CD8-positive, alpha-beta memory T cell (primary cell): ENCODE data around the gene PRICKLE2. TPM values are rescaled to one million over a fixed set of nuclear protein-coding genes. Genes with fewer than 3 reads are reported as not detected.

Experiments
- CTCF ChIA-PET: fragments of 350-600 bp; sonication (Branson Sonifier 250); formaldehyde crosslinking; loops from one replicate; lab custom pipeline; 2021; ENCODE audit warnings: antibody characterized with exemption; lab: Charles Lee
- POLR2A ChIA-PET: fragments of 350-600 bp; sonication (Branson Sonifier 250); formaldehyde crosslinking; loops from one replicate; lab custom pipeline; 2021; ENCODE audit warnings: antibody characterized with exemption; lab: Charles Lee
- DNase-seq, 5 donors: peaks; one replicate each; pipeline versions ENCODE4 v3.0.0 to v3.0.0-alpha.2; 2020 to 2022; ENCODE audit warnings: mixed read lengths in 1 of 5
- H3K27ac ChIP-seq: one replicate; pipeline ENCODE4 v1.7.0; 2013; ENCODE audit warnings: low read depth, mild to moderate bottlenecking, low read length, moderate library complexity
- H3K27me3 ChIP-seq: 2 replicates; pipeline ENCODE4 v1.7.0; 2013; ENCODE audit warnings: low read length, mild to moderate bottlenecking; ENCODE audit not compliant: insufficient read depth, poor library complexity, severe bottlenecking
- H3K36me3 ChIP-seq: 2 replicates; pipeline ENCODE4 v1.7.0; 2013; ENCODE audit warnings: mild to moderate bottlenecking, low read length, moderate library complexity; ENCODE audit not compliant: insufficient read depth
- H3K4me1 ChIP-seq: 2 replicates; pipeline ENCODE4 v1.7.0; 2013; ENCODE audit warnings: mild to moderate bottlenecking, low read length, moderate library complexity; ENCODE audit not compliant: insufficient read depth
- H3K4me3 ChIP-seq: 2 replicates; pipeline ENCODE4 v1.7.0; 2013; ENCODE audit warnings: mild to moderate bottlenecking, low read length
- H3K9me3 ChIP-seq: 2 replicates; pipeline ENCODE4 v1.7.0; 2013; ENCODE audit warnings: mild to moderate bottlenecking, low read length
- H3K27ac Mint-ChIP-seq, 8 donors: one replicate each; pipeline ENCODE4 v1.8.0; 2020 to 2021; ENCODE audit warnings: mixed read lengths in 8 of 8, mild to moderate bottlenecking in 6 of 8, inconsistent platforms in 3 of 8, moderate library complexity in 3 of 8
- H3K27me3 Mint-ChIP-seq, 2 donors: one replicate each; pipeline ENCODE4 v1.8.0; 2020 to 2021; ENCODE audit warnings: mixed read lengths in 2 of 2, mild to moderate bottlenecking in 1 of 2, moderate library complexity in 1 of 2
- H3K36me3 Mint-ChIP-seq, 3 donors: one replicate each; pipeline ENCODE4 v1.8.0; 2020 to 2021; ENCODE audit warnings: mixed read lengths in 3 of 3, inconsistent platforms in 1 of 3, mild to moderate bottlenecking in 1 of 3
- H3K4me1 Mint-ChIP-seq, 3 donors: one replicate each; pipeline ENCODE4 v1.8.0; 2020 to 2021; ENCODE audit warnings: mixed read lengths in 3 of 3, inconsistent platforms in 1 of 3, mild to moderate bottlenecking in 1 of 3
- H3K4me3 Mint-ChIP-seq, 7 donors: one replicate each; pipeline ENCODE4 v1.8.0; 2020 to 2021; ENCODE audit warnings: mixed read lengths in 7 of 7, mild to moderate bottlenecking in 6 of 7, moderate library complexity in 4 of 7, inconsistent platforms in 2 of 7
- H3K9me3 Mint-ChIP-seq, 5 donors: one replicate each; pipeline ENCODE4 v1.8.0; 2020 to 2022; ENCODE audit warnings: mixed read lengths in 5 of 5, mild to moderate bottlenecking in 3 of 5, moderate library complexity in 2 of 5, inconsistent platforms in 1 of 5
- polyA plus RNA-seq: library from polyadenylated mRNA; unstranded; fragments of 300-500 nt; fragmentation: Illumina TruSeq; gene quantifications from one replicate; pipeline ENCODE4 v1.2.3, GENCODE V29; 2021
- total RNA-seq, 2 experiments: library from RNA; stranded (reverse); gene quantifications; one replicate each; pipeline ENCODE4 v1.2.3, GENCODE V29; 2021

Gene PRICKLE2
- total and polyA plus RNA-seq, 3 experiments from 2014 or later: not detected

- H3K27me3 Mint-ChIP-seq: peaks cover 0 to 3% of the 10 kb centered on the region in 2 donors
- no peak overlapping the region for H3K4me3 Mint-ChIP-seq
These were observed 104.4 kb downstream of the PRICKLE2 start for GRCh38 chr3:64120876-64121275.

GRCh38 chr3:64117483-64117882 lies 107.8 kb downstream of the PRICKLE2 start:
- Mint-ChIP-seq H3K27me3 (peaks cover 0 to 4% of the 10 kb centered on the region in 2 donors), H3K4me3 (no peak overlapping the region), H3K27ac (no peak overlapping the region), H3K4me1 (no peaks in the 10 kb centered on the region), H3K36me3 (peaks cover 0 to 1% (median 0%) of the 10 kb centered on the region in 3 donors), H3K9me3 (peaks cover 3 to 18% (median 12%) of the 10 kb centered on the region in 5 donors)
- no peaks in the 10 kb centered on the region for H3K36me3 ChIP-seq
- H3K4me1 ChIP-seq: no peaks in the 10 kb centered on the region
- ChIA-PET POLR2A (no interaction called here), CTCF (no interaction called here)
- no peaks in the 10 kb centered on the region for H3K27me3 ChIP-seq
- no peaks in the 10 kb centered on the region for H3K9me3 ChIP-seq
- no peak for DNase-seq
- H3K4me3 ChIP-seq: no peak overlapping the region
- no peak overlapping the region for H3K27ac ChIP-seq

More at GRCh38 chr3:64120876-64121275, 104.4 kb downstream of the PRICKLE2 start:
- POLR2A ChIA-PET: no interaction called here
- Histone ChIP-seq H3K27ac (no peak overlapping the region), H3K4me1 (no peaks in the 10 kb centered on the region), H3K36me3 (no peaks in the 10 kb centered on the region), H3K4me3 (no peak overlapping the region), H3K27me3 (no peaks in the 10 kb centered on the region), H3K9me3 (no peaks in the 10 kb centered on the region)
- Mint-ChIP-seq H3K9me3 (peaks cover 0 to 6% (median 5%) of the 10 kb centered on the region in 5 donors), H3K36me3 (no peaks in the 10 kb centered on the region), H3K27ac (no peak overlapping the region), H3K4me1 (no peaks in the 10 kb centered on the region)
- no peak for DNase-seq
- CTCF ChIA-PET: no interaction called here

DNA sequence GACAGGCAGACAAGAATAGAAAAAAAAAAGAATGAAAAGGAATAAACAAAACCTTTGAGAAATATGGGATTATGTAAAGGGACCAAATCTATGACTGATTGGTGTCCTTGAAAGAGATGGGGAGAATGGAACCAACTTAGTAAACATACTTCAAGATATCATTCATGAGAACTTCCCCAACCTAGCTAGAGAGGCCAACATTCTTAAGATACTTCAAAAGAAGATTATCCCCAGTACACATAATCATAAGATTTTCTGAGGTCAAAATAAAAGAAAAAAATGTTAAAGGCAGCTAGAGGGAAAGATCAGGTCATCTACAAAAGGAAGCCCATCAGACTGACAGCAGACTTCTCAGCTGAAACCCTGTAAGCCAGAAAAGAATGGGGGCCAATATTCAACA lies 110.6 kb downstream of the PRICKLE2 start:
- Mint-ChIP-seq H3K36me3 (peaks cover 0 to 1% (median 0%) of the 10 kb centered on the region in 3 donors), H3K27me3 (peaks cover 2 to 18% of the 10 kb centered on the region in 2 donors), H3K4me1 (no peaks in the 10 kb centered on the region), H3K4me3 (no peak overlapping the region), H3K27ac (no peak overlapping the region), H3K9me3 (peaks cover 3 to 21% (median 14%) of the 10 kb centered on the region in 5 donors)
- no peak overlapping the region for H3K4me3 ChIP-seq
- no peaks in the 10 kb centered on the region for H3K36me3 ChIP-seq
- H3K27me3 ChIP-seq: no peaks in the 10 kb centered on the region
- no peaks in the 10 kb centered on the region for H3K4me1 ChIP-seq
- POLR2A ChIA-PET: no interaction called here
- H3K27ac ChIP-seq: no peak overlapping the region
- DNase-seq: no peak
- CTCF ChIA-PET: no interaction called here
- H3K9me3 ChIP-seq: no peaks in the 10 kb centered on the region

- Histone ChIP-seq H3K27ac (no peak overlapping the region), H3K36me3 (no peaks in the 10 kb centered on the region), H3K4me1 (no peaks in the 10 kb centered on the region), H3K27me3 (no peaks in the 10 kb centered on the region), H3K9me3 (no peaks in the 10 kb centered on the region), H3K4me3 (no peak overlapping the region)
- Mint-ChIP-seq H3K27me3 (peaks cover 3 to 18% of the 10 kb centered on the region in 2 donors), H3K4me3 (no peak overlapping the region), H3K4me1 (no peaks in the 10 kb centered on the region), H3K36me3 (peaks cover 0 to 1% (median 0%) of the 10 kb centered on the region in 3 donors), H3K9me3 (peaks cover 3 to 21% (median 10%) of the 10 kb centered on the region in 5 donors), H3K27ac (peak overlapping the region in 1 of 8 donors; percentile 5)
- ChIA-PET POLR2A (no interaction called here), CTCF (no interaction called here)
- DNase-seq: no peak
These were observed 113.4 kb downstream of the PRICKLE2 start for GRCh38 chr3:64111872-64112271.

DNA sequence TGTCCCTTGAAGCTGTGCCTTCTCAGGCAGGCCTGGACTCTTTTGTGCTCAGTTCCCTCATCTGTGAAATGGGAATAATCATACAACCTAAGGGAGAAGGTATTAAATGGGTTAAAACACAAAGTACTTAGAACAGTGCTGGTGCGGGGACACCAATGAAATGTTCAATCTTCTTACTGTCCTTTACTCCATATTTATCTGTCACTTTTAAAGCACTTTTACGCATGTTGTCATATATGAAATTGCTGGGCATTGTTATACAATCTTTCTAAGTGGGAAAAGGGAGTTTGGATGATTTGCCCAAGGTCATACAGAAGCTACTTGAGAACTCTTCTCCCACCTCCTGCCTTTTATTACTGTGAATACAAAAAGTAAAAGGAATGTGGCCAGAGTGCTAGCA lies 114.2 kb downstream of the PRICKLE2 start:
- peaks cover 0 to 1% (median 0%) of the 10 kb centered on the region in 3 donors for H3K36me3 Mint-ChIP-seq
- no peak for DNase-seq
- no peak overlapping the region for H3K27ac Mint-ChIP-seq
- H3K9me3 ChIP-seq: no peaks in the 10 kb centered on the region
- no peaks in the 10 kb centered on the region for H3K36me3 ChIP-seq
- H3K4me1 Mint-ChIP-seq: no peaks in the 10 kb centered on the region
- H3K27me3 ChIP-seq: no peaks in the 10 kb centered on the region
- CTCF ChIA-PET: no interaction called here
- POLR2A ChIA-PET: no interaction called here
- no peak overlapping the region for H3K4me3 ChIP-seq
- H3K27me3 Mint-ChIP-seq: peaks cover 3 to 24% of the 10 kb centered on the region in 2 donors
- no peak overlapping the region for H3K4me3 Mint-ChIP-seq
- no peaks in the 10 kb centered on the region for H3K4me1 ChIP-seq
- H3K27ac ChIP-seq: no peak overlapping the region
- peaks cover 3 to 17% (median 10%) of the 10 kb centered on the region in 5 donors for H3K9me3 Mint-ChIP-seq

DNA sequence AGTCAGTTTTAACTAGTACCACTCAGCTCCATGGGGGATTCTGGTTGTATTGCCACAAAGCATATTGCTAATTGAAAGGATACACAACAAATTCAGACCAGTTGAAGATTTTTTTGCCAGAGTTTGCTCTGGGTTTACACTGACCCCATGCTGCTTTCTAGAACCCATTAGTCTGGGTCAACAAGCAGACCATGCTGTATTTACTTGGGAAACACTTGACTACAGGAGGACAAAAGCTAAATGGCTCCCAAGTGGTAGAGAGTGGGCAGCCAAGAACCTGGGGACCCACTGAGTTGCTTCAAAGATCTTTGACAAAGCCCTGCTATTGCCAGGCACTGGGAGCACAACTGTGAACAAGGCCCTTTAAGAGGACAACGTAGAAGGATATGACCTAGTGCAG lies 115.2 kb downstream of the PRICKLE2 start:
- Histone ChIP-seq H3K9me3 (no peaks in the 10 kb centered on the region), H3K27me3 (no peaks in the 10 kb centered on the region), H3K4me3 (no peak overlapping the region), H3K4me1 (no peaks in the 10 kb centered on the region), H3K27ac (no peak overlapping the region), H3K36me3 (no peaks in the 10 kb centered on the region)
- ChIA-PET POLR2A (no interaction called here), CTCF (no interaction called here)
- Mint-ChIP-seq H3K4me3 (no peak overlapping the region), H3K4me1 (no peaks in the 10 kb centered on the region), H3K27ac (no peak overlapping the region), H3K9me3 (peaks cover 0 to 14% (median 7%) of the 10 kb centered on the region in 5 donors), H3K27me3 (peaks cover 3 to 24% of the 10 kb centered on the region in 2 donors), H3K36me3 (peaks cover 0 to 1% (median 0%) of the 10 kb centered on the region in 3 donors)
- DNase-seq: no peak

DNA sequence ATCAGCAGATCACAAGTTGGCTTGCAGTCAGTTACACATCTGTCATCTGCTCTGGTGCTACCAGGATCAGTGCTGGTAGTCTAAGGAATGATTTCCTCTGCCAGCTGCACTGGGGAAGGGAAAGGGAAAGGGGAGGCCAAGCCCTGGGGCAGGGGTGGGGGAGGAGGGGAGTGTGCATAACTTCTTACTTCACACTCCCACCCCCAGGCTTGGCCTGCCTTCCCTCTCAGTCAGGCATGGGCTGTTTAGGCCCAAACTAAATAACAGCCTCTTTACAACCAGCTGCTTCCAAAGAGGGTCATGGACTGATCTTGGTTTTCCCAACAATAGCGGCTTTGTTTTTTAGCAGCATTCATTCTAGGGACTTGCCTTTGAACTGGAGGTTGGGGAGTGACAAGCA lies 115.8 kb downstream of the PRICKLE2 start:
- no peak overlapping the region for H3K4me3 Mint-ChIP-seq
- H3K4me1 Mint-ChIP-seq: no peaks in the 10 kb centered on the region
- no peak for DNase-seq
- Histone ChIP-seq H3K27me3 (no peaks in the 10 kb centered on the region), H3K27ac (no peak overlapping the region), H3K4me1 (no peaks in the 10 kb centered on the region), H3K4me3 (no peak overlapping the region), H3K9me3 (no peaks in the 10 kb centered on the region), H3K36me3 (no peaks in the 10 kb centered on the region)
- POLR2A ChIA-PET: no interaction called here
- H3K27ac Mint-ChIP-seq: no peak overlapping the region
- peaks cover 3 to 24% of the 10 kb centered on the region in 2 donors for H3K27me3 Mint-ChIP-seq
- CTCF ChIA-PET: no interaction called here
- peaks cover 0 to 14% (median 6%) of the 10 kb centered on the region in 5 donors for H3K9me3 Mint-ChIP-seq
- peaks cover 0 to 1% (median 0%) of the 10 kb centered on the region in 3 donors for H3K36me3 Mint-ChIP-seq

DNA sequence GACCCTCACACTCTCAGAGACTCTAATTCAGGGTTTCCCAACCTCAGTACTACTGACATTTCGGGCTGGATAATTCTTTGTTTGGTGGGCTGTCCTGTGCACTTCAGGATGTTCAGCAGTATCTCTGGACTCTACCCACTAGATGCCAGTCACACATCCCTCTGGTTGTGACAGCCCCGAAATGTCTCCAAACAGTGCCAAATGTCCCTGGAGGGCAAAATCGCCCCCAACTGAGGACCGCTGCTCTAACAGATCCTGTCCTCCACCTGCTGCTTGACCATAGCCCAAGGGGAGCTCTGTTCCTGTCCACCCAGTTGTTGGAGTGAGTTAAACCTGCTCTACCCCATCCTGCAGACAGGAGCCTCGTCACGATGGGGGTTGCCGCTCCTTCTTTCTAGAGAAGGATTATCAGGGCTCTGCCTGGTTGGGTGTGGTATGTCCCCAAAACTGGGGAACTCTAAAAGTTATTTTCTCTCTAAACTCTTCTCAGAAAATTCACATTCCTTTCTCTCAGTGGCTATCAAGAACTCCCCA lies 116.4 kb downstream of the PRICKLE2 start:
- Histone ChIP-seq H3K27me3 (no peaks in the 10 kb centered on the region), H3K9me3 (no peaks in the 10 kb centered on the region), H3K4me3 (no peak overlapping the region), H3K4me1 (no peaks in the 10 kb centered on the region), H3K27ac (no peak overlapping the region), H3K36me3 (no peaks in the 10 kb centered on the region)
- H3K4me3 Mint-ChIP-seq: no peak overlapping the region
- H3K4me1 Mint-ChIP-seq: no peaks in the 10 kb centered on the region
- H3K27ac Mint-ChIP-seq: no peak overlapping the region
- DNase-seq: no peak
- H3K27me3 Mint-ChIP-seq: peaks cover 3 to 24% of the 10 kb centered on the region in 2 donors
- CTCF ChIA-PET: no interaction called here
- POLR2A ChIA-PET: no interaction called here
- peaks cover 0 to 1% (median 0%) of the 10 kb centered on the region in 3 donors for H3K36me3 Mint-ChIP-seq
- peaks cover 0 to 8% (median 6%) of the 10 kb centered on the region in 5 donors for H3K9me3 Mint-ChIP-seq
